HepG2 (cell line): Measurements from ENCODE around the gene RPP14. TPM values are rescaled to one million over a fixed set of nuclear protein-coding genes. Genes with fewer than 3 reads are reported as not detected.

Source experiments
- ATAC-seq: fragments of 200-7000 bp; cut with Tn5 transposase; 3 replicates; pipeline ENCODE4 v1.9.1; 2020; ENCODE audit warnings: mild to moderate bottlenecking, moderate library complexity
- BruUV-seq: library from RNA; stranded (reverse); fragments of 400-500 nt; replicated peaks from 2 replicates; lab custom pipeline; 2021; lab: Mats Ljungman, UMichigan
- CTCF ChIA-PET: fragments of 300-600 bp; formaldehyde crosslinking; extraction: SDS; loops from one replicate; lab custom pipeline; 2021; ENCODE audit warnings: low total read pairs, inconsistent platforms, low intra/inter-chr PET ratio; lab: Yijun Ruan, JAX
- POLR2A ChIA-PET: fragments of 350-600 bp; sonication (Branson Sonifier 250); formaldehyde crosslinking; loops from one replicate; lab custom pipeline; 2020; ENCODE audit warnings: antibody characterized with exemption, inconsistent platforms; lab: Yijun Ruan, JAX
- DNase-seq: peaks from one replicate; pipeline ENCODE4 v3.0.0-alpha.2; 2015; ENCODE audit warnings: low spot score
- FAIRE-seq: peaks from 3 replicates; lab custom pipeline; 2011; peaks lifted over from hg19 to GRCh38; lab: Jason Lieb, UNC
- H2AFZ ChIP-seq: one replicate; pipeline ENCODE4 v1.6.1; 2011; ENCODE audit warnings: low read length, inconsistent platforms
- H3K27ac ChIP-seq: fragments of 300-600 bp; 3 replicates; pipeline ENCODE4 v1.8.0; 2011; ENCODE audit warnings: mixed run types, mild to moderate bottlenecking, mixed read lengths, low read length, inconsistent platforms; ENCODE audit not compliant: insufficient read depth; ENCODE audit errors: extremely low read length
- H3K27me3 ChIP-seq, 2 experiments: fragments of 200-600 bp in 1 of 2; 2 replicates in 1 of 2; 3 replicates in 1 of 2; pipeline versions ENCODE4 v1.6.0 to v1.8.0; 2011; ENCODE audit warnings: low read length in 2 of 2, mild to moderate bottlenecking in 2 of 2, moderate library complexity in 2 of 2, inconsistent platforms in 1 of 2; ENCODE audit not compliant: insufficient read depth in 2 of 2, control insufficient read depth in 1 of 2
- H3K36me3 ChIP-seq, 2 experiments: fragments of 200-600 bp in 1 of 2; replicated peaks in 1 of 2; 2 replicates in 1 of 2; 3 replicates in 1 of 2; pipeline versions ENCODE4 v1.5.1 to v1.8.0; 2011; ENCODE audit warnings: low read length in 2 of 2, inconsistent platforms in 1 of 2; ENCODE audit not compliant: insufficient read depth in 2 of 2, control insufficient read depth in 1 of 2
- H3K4me1 ChIP-seq: 2 replicates; pipeline ENCODE4 v1.5.1; 2012; ENCODE audit warnings: low read length, inconsistent platforms; ENCODE audit not compliant: insufficient read depth
- H3K4me2 ChIP-seq: 2 replicates; pipeline ENCODE4 v1.6.0; 2011; ENCODE audit warnings: low read depth, low read length, inconsistent platforms
- H3K4me3 ChIP-seq, 3 experiments: fragments of 200-600 bp in 1 of 3; sonication (generic), shearing (Covaris generic) in 1 of 3; replicated peaks in 1 of 3; 2 replicates each; pipeline ENCODE4 v1.5.1; 2011 to 2016; ENCODE audit warnings: low read length in 3 of 3, inconsistent platforms in 2 of 3, low read depth in 2 of 3, mild to moderate bottlenecking in 2 of 3, control low read depth in 1 of 3, mixed read lengths in 1 of 3; ENCODE audit not compliant: insufficient read depth in 1 of 3
- H3K79me2 ChIP-seq: one replicate; pipeline ENCODE4 v1.6.1; 2011; ENCODE audit warnings: low read length, inconsistent platforms; ENCODE audit not compliant: insufficient read depth
- H3K9ac ChIP-seq: 2 replicates; pipeline ENCODE4 v1.6.0; 2011; ENCODE audit warnings: mild to moderate bottlenecking, low read depth, low read length, inconsistent platforms; ENCODE audit not compliant: insufficient read depth
- H3K9me3 ChIP-seq: 2 replicates; pipeline ENCODE4 v1.5.1; 2012; ENCODE audit warnings: mild to moderate bottlenecking, low read length
- H4K20me1 ChIP-seq: 2 replicates; pipeline ENCODE4 v1.6.0; 2011; ENCODE audit warnings: inconsistent platforms, mild to moderate bottlenecking, low read length, moderate library complexity; ENCODE audit not compliant: insufficient read depth
- FOXJ3 ChIP-seq: sonication (generic); formaldehyde crosslinking; IDR thresholded peaks from 2 replicates; pipeline ENCODE4 v1.4.0; 2020; ENCODE audit warnings: missing genetic modification reagents, mild to moderate bottlenecking, borderline replicate concordance
- HNRNPLL ChIP-seq: fragments of 200-400 bp; formaldehyde crosslinking; IDR thresholded peaks from 2 replicates; pipeline ENCODE4 v1.6.1; 2017; ENCODE audit warnings: mild to moderate bottlenecking, low read depth, low read length; ENCODE audit not compliant: poor library complexity, severe bottlenecking
- MYC ChIP-seq: sonication (generic); formaldehyde crosslinking; IDR thresholded peaks from 2 replicates; pipeline ENCODE4 v1.9.0; 2021; ENCODE audit warnings: missing genetic modification reagents, borderline replicate concordance
- SALL1 ChIP-seq: sonication (generic); formaldehyde crosslinking; IDR thresholded peaks from 2 replicates; pipeline ENCODE4 v1.8.0; 2022; ENCODE audit warnings: mild to moderate bottlenecking, missing genetic modification reagents
- SETDB1 ChIP-seq: sonication (generic); formaldehyde crosslinking; IDR thresholded peaks from 2 replicates; pipeline ENCODE4 v1.5.1; 2020; ENCODE audit warnings: missing genetic modification reagents, mild to moderate bottlenecking, borderline replicate concordance
- ZMYM3 ChIP-seq: sonication (generic); formaldehyde crosslinking; IDR thresholded peaks from 2 replicates; pipeline ENCODE4 v1.5.1; 2020; ENCODE audit warnings: mild to moderate bottlenecking, missing genetic modification reagents
- ZNF3 ChIP-seq: IDR thresholded peaks from 2 replicates; pipeline ENCODE4 v1.7.0; 2017; ENCODE audit warnings: inconsistent platforms
- ZNF557 ChIP-seq: sonication (generic); formaldehyde crosslinking; IDR thresholded peaks from 2 replicates; pipeline ENCODE4 v1.4.0; 2020; ENCODE audit warnings: missing genetic modification reagents
- ZNF678 ChIP-seq: sonication (generic); formaldehyde crosslinking; IDR thresholded peaks from 2 replicates; pipeline ENCODE4 v1.4.0; 2020; ENCODE audit warnings: mild to moderate bottlenecking, missing genetic modification reagents
- ZSCAN25 ChIP-seq: sonication (generic); formaldehyde crosslinking; IDR thresholded peaks from 2 replicates; pipeline ENCODE4 v1.8.0; 2022; ENCODE audit warnings: mild to moderate bottlenecking, missing genetic modification reagents
- WGBS: methylation state at CpG from one replicate; pipeline ENCODE4 v1.1.6; 2017; ENCODE audit warnings: low lambda C conversion rate; 5-methylcytosine and 5-hydroxymethylcytosine counted together
- in situ Hi-C: cut with HindIII; loops from 2 replicates; pipeline ENCODE4 v1.10.0; 2017; ENCODE audit warnings: low pct_unique_long_range_greater_than_20kb; ENCODE audit not compliant: extremely low pct_ligation_motif_present
- intact Hi-C: fragments of 100-400 bp; cut with micrococcal nuclease; formaldehyde crosslinking; loops from one replicate; pipeline ENCODE4 v1.10.0; 2022; ENCODE audit not compliant: unreplicated experiment
- polyA plus RNA-seq, 8 experiments: library from polyadenylated mRNA; depleted of rRNA in 3 of 8; stranded (reverse) in 7 of 8; unstranded in 1 of 8; fragments of >200 nt; fragmentation: Illumina TruSeq in 4 of 8; extraction: Trizol in 4 of 8; gene quantifications; 2 replicates each; pipeline versions ENCODE4 v1.2.1 to v1.2.3, GENCODE V29; 2011 to 2016; ENCODE audit warnings: low read depth in 4 of 8, missing spikeins in 1 of 8, mixed read lengths in 1 of 8; ENCODE audit not compliant: insufficient read depth in 1 of 8
- total RNA-seq, 5 experiments: library from RNA; depleted of rRNA; stranded (reverse); fragments of >200 nt; fragmentation: Illumina TruSeq; extraction: Trizol; gene quantifications; 2 replicates each; pipeline ENCODE4 v1.2.3, GENCODE V29; 2016; ENCODE audit warnings: low read depth in 1 of 5
- TF ChIP-seq, protein P1 (sequence below): sonication (generic); formaldehyde crosslinking; IDR thresholded peaks from 2 replicates; pipeline ENCODE4 v1.5.1; 2020; ENCODE audit warnings: missing genetic modification reagents, mild to moderate bottlenecking, borderline replicate concordance
- TF ChIP-seq, protein P2 (sequence below): sonication (generic); formaldehyde crosslinking; IDR thresholded peaks from 2 replicates; pipeline ENCODE4 v1.9.0; 2021; ENCODE audit warnings: missing genetic modification reagents, borderline replicate concordance

Gene RPP14
- total and polyA plus RNA-seq, 2 of the 13 experiments (the other 11 are each of a cell fraction or from before 2014, with no cell fraction given) = 15.4 to 16.2 TPM

DNA sequence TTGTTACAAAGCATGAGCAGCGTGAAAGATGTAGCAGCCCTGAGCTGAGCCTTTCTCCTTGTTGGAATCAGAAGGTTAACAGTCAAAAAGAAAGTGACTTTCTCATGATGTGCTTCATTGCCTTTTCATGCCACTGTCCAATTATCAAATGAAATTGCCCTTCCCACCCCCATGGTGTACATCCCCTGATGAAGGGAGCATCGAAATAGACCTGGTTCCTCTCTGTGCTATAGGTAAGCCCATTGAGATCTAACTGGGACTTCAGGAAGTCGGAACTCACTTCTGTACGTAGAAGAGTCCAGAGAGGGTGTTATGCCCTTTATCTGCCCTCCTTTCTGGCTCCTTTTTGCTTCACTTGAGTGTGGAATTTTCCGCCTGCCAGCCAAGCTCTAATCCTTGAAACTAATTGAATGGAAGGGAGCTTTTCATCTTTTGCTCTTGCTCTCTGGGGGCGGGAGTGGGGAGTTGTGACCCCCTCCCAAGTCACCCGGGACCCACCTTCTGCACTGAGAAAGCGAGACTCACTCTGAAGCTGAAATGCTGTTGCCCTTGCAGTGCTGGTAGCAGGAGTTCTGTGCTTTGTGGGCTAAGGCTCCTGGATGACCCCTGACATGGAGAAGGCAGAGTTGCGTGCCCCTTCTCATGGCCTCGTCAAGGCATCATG is 47.5 kb upstream of the RPP14 start:
- Histone ChIP-seq H3K27ac (no peak overlapping the region), H3K4me2 (no peak overlapping the region), H2AFZ (no peak overlapping the region), H3K79me2 (no peaks in the 10 kb centered on the region), H3K9me3 (no peaks in the 10 kb centered on the region), H3K27me3 (no peaks in the 10 kb centered on the region), H4K20me1 (no peaks in the 10 kb centered on the region), H3K36me3 (peaks cover 4 to 16% of the 10 kb centered on the region in 2 experiments), H3K4me1 (peaks cover 4% of the 10 kb centered on the region; the same call in 1 of the 2 replicates), H3K4me3 (no peak overlapping the region)
- POLR2A ChIA-PET = no interaction called here
- DNase-seq = no peak
- in situ Hi-C loops = no loop called here
- 97% methylated on average over 10 of the region's 10 CpGs for WGBS
- no TSS peak for BruUV-seq
- TF ChIP-seq SETDB1 = no peak
- TF ChIP-seq, all 625 proteins: peak for 0
- FAIRE-seq (no peak), ATAC-seq (no peak)
- CTCF ChIA-PET = no interaction called here
- H3K9ac ChIP-seq = no peak overlapping the region
- intact Hi-C loops = no loop called here

DNA sequence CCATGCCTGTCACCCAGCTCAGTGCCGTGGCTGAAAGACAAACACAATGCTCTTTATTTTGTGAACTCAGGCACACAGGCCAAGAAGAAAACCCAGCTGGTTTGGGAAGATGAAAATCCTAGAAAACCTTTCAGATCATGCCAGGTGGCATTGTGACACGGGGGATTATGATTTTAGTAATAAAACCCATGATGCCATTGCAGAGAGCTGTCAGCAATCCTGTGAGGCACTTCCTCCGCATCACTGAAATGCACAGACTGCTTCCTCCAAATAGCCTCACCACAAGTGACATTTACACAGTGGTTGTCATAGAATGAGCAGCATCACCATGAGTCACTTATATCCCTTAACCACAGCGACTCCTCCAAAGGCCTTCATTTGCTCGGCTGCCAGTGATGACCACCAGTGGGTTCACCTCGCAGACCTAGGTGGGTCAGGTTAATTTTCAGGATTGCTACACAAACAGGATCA is 45.7 kb upstream of the RPP14 start:
- 98% methylated on average over 5 of the region's 6 CpGs for WGBS
- no peak for ATAC-seq
- intact Hi-C loops = no loop called here
- H2AFZ ChIP-seq = no peak overlapping the region
- no peaks in the 10 kb centered on the region for H4K20me1 ChIP-seq
- BruUV-seq = no TSS peak
- H3K4me1 ChIP-seq = no peaks in the 10 kb centered on the region
- H3K79me2 ChIP-seq = no peaks in the 10 kb centered on the region
- POLR2A ChIA-PET = no interaction called here
- no peak overlapping the region for H3K4me2 ChIP-seq
- H3K9ac ChIP-seq = no peak overlapping the region
- TF ChIP-seq ZSCAN25 (CRISPR knock-in tag) = no peak
- no peak for TF ChIP-seq MYC (CRISPR knock-in tag)
- TF ChIP-seq ZNF678 = no peak
- TF ChIP-seq, protein P1, sequence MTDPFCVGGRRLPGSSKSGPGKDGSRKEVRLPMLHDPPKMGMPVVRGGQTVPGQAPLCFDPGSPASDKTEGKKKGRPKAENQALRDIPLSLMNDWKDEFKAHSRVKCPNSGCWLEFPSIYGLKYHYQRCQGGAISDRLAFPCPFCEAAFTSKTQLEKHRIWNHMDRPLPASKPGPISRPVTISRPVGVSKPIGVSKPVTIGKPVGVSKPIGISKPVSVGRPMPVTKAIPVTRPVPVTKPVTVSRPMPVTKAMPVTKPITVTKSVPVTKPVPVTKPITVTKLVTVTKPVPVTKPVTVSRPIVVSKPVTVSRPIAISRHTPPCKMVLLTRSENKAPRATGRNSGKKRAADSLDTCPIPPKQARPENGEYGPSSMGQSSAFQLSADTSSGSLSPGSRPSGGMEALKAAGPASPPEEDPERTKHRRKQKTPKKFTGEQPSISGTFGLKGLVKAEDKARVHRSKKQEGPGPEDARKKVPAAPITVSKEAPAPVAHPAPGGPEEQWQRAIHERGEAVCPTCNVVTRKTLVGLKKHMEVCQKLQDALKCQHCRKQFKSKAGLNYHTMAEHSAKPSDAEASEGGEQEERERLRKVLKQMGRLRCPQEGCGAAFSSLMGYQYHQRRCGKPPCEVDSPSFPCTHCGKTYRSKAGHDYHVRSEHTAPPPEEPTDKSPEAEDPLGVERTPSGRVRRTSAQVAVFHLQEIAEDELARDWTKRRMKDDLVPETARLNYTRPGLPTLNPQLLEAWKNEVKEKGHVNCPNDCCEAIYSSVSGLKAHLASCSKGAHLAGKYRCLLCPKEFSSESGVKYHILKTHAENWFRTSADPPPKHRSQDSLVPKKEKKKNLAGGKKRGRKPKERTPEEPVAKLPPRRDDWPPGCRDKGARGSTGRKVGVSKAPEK = no peak
- TF ChIP-seq ZNF3 (CRISPR knock-in tag) = no peak
- no peak for TF ChIP-seq ZMYM3 (CRISPR knock-in tag)
- TF ChIP-seq, protein P2, sequence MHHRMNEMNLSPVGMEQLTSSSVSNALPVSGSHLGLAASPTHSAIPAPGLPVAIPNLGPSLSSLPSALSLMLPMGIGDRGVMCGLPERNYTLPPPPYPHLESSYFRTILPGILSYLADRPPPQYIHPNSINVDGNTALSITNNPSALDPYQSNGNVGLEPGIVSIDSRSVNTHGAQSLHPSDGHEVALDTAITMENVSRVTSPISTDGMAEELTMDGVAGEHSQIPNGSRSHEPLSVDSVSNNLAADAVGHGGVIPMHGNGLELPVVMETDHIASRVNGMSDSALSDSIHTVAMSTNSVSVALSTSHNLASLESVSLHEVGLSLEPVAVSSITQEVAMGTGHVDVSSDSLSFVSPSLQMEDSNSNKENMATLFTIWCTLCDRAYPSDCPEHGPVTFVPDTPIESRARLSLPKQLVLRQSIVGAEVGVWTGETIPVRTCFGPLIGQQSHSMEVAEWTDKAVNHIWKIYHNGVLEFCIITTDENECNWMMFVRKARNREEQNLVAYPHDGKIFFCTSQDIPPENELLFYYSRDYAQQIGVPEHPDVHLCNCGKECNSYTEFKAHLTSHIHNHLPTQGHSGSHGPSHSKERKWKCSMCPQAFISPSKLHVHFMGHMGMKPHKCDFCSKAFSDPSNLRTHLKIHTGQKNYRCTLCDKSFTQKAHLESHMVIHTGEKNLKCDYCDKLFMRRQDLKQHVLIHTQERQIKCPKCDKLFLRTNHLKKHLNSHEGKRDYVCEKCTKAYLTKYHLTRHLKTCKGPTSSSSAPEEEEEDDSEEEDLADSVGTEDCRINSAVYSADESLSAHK = no peak
- TF ChIP-seq FOXJ3 (CRISPR knock-in tag) = no peak
- no peak for TF ChIP-seq HNRNPLL
- no peak for TF ChIP-seq SALL1 (CRISPR knock-in tag)
- TF ChIP-seq ZNF557 = no peak
- TF ChIP-seq, all 625 proteins: peak for 0
- H3K27ac ChIP-seq = no peak overlapping the region
- no peaks in the 10 kb centered on the region for H3K9me3 ChIP-seq
- H3K4me3 ChIP-seq = no peak overlapping the region
- DNase-seq (no peak), FAIRE-seq (no peak)
- in situ Hi-C loops = no loop called here
- H3K36me3 ChIP-seq = peaks cover 4 to 16% of the 10 kb centered on the region in 2 experiments
- no peaks in the 10 kb centered on the region for H3K27me3 ChIP-seq
- CTCF ChIA-PET = no interaction called here
